WTC11 (cell line): ENCODE measurements around the gene HDGFL2.

Source experiments
- ATF1 ChIP-seq: sonication (generic); formaldehyde crosslinking; IDR thresholded peaks from 2 replicates; pipeline ENCODE4 v1.8.1; 2023; ENCODE audit warnings: mild to moderate bottlenecking, moderate library complexity, missing genetic modification reagents
- CTCF ChIP-seq: fragments of 200-600 bp; IDR thresholded peaks from 2 replicates; pipeline ENCODE4 v1.8.0; 2022; ENCODE audit warnings: antibody characterized with exemption
- ETV6 ChIP-seq: sonication (generic); formaldehyde crosslinking; IDR thresholded peaks from 2 replicates; pipeline ENCODE4 v1.8.1; 2022; ENCODE audit warnings: mild to moderate bottlenecking, missing genetic modification reagents
- MAX ChIP-seq: sonication (generic); formaldehyde crosslinking; IDR thresholded peaks from 2 replicates; pipeline ENCODE4 v1.8.0; 2022; ENCODE audit warnings: mild to moderate bottlenecking, missing genetic modification reagents
- NFYB ChIP-seq: sonication (generic); formaldehyde crosslinking; conservative IDR thresholded peaks from 2 replicates; pipeline ENCODE4 v1.8.0; 2022; ENCODE audit warnings: low read depth, missing genetic modification reagents
- RELA ChIP-seq: sonication (generic); formaldehyde crosslinking; IDR thresholded peaks from 2 replicates; pipeline ENCODE4 v1.8.1; 2022; ENCODE audit warnings: missing genetic modification reagents, mild to moderate bottlenecking, borderline replicate concordance
- TEAD4 ChIP-seq: sonication (generic); formaldehyde crosslinking; IDR thresholded peaks from 2 replicates; pipeline ENCODE4 v1.8.0; 2022; ENCODE audit warnings: mild to moderate bottlenecking, missing genetic modification reagents
- USF2 ChIP-seq: sonication (generic); formaldehyde crosslinking; IDR thresholded peaks from 2 replicates; pipeline ENCODE4 v1.8.1; 2023; ENCODE audit warnings: mild to moderate bottlenecking, missing genetic modification reagents, moderate library complexity
- TF ChIP-seq, protein P1 (sequence below): sonication (generic); formaldehyde crosslinking; IDR thresholded peaks from 2 replicates; pipeline ENCODE4 v1.8.0; 2022; ENCODE audit warnings: mild to moderate bottlenecking, missing genetic modification reagents

- no peak for TF ChIP-seq NFYB
- no peak for TF ChIP-seq ETV6 (CRISPR knock-in tag)
- TF ChIP-seq CTCF = no peak
- no peak for TF ChIP-seq RELA
- TF ChIP-seq MAX (CRISPR knock-in tag) = no peak
- no peak for TF ChIP-seq USF2 (CRISPR knock-in tag)
- TF ChIP-seq TEAD4 = no peak
- no peak for TF ChIP-seq ATF1 (CRISPR knock-in tag)
- TF ChIP-seq, protein P1, sequence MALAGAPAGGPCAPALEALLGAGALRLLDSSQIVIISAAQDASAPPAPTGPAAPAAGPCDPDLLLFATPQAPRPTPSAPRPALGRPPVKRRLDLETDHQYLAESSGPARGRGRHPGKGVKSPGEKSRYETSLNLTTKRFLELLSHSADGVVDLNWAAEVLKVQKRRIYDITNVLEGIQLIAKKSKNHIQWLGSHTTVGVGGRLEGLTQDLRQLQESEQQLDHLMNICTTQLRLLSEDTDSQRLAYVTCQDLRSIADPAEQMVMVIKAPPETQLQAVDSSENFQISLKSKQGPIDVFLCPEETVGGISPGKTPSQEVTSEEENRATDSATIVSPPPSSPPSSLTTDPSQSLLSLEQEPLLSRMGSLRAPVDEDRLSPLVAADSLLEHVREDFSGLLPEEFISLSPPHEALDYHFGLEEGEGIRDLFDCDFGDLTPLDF = no peak
These were observed 59.6 kb downstream of the HDGFL2 start for GRCh38 chr19:4531562-4532165.
